Measurements from ENCODE around the gene NRAP. TPM values are rescaled to one million over a fixed set of nuclear protein-coding genes. Genes with fewer than 3 reads are reported as not detected.

The NRAP gene
- polyA plus RNA-seq, 1 donor (not counting 4 experiments of a cell fraction or from before 2014, with no cell fraction given), result not detected

GRCh38 chr10:113576852-113577251 is 87.0 kb downstream of the NRAP start:
- H3K4me2 ChIP-seq (ENCODE audit: control insufficient read depth, extremely low read depth, insufficient read depth, low read depth, low read length), result no peak overlapping the region
- no peaks in the 10 kb centered on the region for H3K4me1 ChIP-seq (ENCODE audit: control insufficient read depth, extremely low read depth, insufficient read depth, low read length)
- no peak overlapping the region for H2AFZ ChIP-seq (ENCODE audit: control insufficient read depth, low read length)
- no peaks in the 10 kb centered on the region for H3K27me3 ChIP-seq (ENCODE audit: control insufficient read depth, extremely low read depth, insufficient read depth, low read length)
- no peak overlapping the region for H3K9ac ChIP-seq (ENCODE audit: control insufficient read depth, extremely low read depth, insufficient read depth, low read length)
- no peak for FAIRE-seq
- H3K36me3 ChIP-seq (ENCODE audit: control insufficient read depth in 2 of 2, extremely low read depth in 1 of 2, insufficient read depth in 2 of 2, low read length in 2 of 2), result no peaks in the 10 kb centered on the region
- H3K27ac ChIP-seq (ENCODE audit: control insufficient read depth, insufficient read depth, low read length), result no peak overlapping the region
- no peaks in the 10 kb centered on the region for H3K79me2 ChIP-seq (ENCODE audit: control insufficient read depth, insufficient read depth, low read length)
- TF ChIP-seq CTCF (optimal IDR thresholded peaks at IDR 0.05 in 1 of 3, IDR thresholded peaks at IDR 0.05 in 1 of 3, conservative IDR thresholded peaks at IDR 0.05 in 1 of 3; ENCODE audit: extremely low read depth in 1 of 3, insufficient read depth in 2 of 3, low read length in 3 of 3) (no peak), EZH2 (IDR thresholded peaks at IDR 0.05; ENCODE audit: low read length) (no peak)
- H3K9me3 ChIP-seq (ENCODE audit: control insufficient read depth, low read depth, low read length), result no peaks in the 10 kb centered on the region
- no peak for DNase-seq (ENCODE audit: low read depth, low spot score)
- no peaks in the 10 kb centered on the region for H3K9me1 ChIP-seq (ENCODE audit: control insufficient read depth, extremely low read depth, insufficient read depth, low read length)
- H3K4me3 ChIP-seq (ENCODE audit: control insufficient read depth in 2 of 3, extremely low read depth in 1 of 3, insufficient read depth in 2 of 3, low read depth in 1 of 3, low read length in 3 of 3), result no peak overlapping the region
- H4K20me1 ChIP-seq (ENCODE audit: control insufficient read depth, extremely low read depth, insufficient read depth, low read length), result no peaks in the 10 kb centered on the region
- dilution Hi-C loops (cut with MboI; ENCODE audit: extremely low pct_ligation_motif_present, low sequenced_read_pairs), result no loop called here

GRCh38 chr10:113573368-113573767 is 90.5 kb downstream of the NRAP start:
- H3K9me3 ChIP-seq (ENCODE audit: control insufficient read depth, low read depth, low read length), result no peaks in the 10 kb centered on the region
- dilution Hi-C loops (cut with MboI; ENCODE audit: extremely low pct_ligation_motif_present, low sequenced_read_pairs), result no loop called here

More at GRCh38 chr10:113573368-113573767, 90.5 kb downstream of the NRAP start:
- Histone ChIP-seq H3K27me3 (ENCODE audit: control insufficient read depth, extremely low read depth, insufficient read depth, low read length) (no peaks in the 10 kb centered on the region), H3K4me3 (ENCODE audit: control insufficient read depth in 2 of 3, extremely low read depth in 1 of 3, insufficient read depth in 2 of 3, low read depth in 1 of 3, low read length in 3 of 3) (no peak overlapping the region), H4K20me1 (ENCODE audit: control insufficient read depth, extremely low read depth, insufficient read depth, low read length) (no peaks in the 10 kb centered on the region), H3K4me2 (ENCODE audit: control insufficient read depth, extremely low read depth, insufficient read depth, low read depth, low read length) (no peak overlapping the region), H3K4me1 (ENCODE audit: control insufficient read depth, extremely low read depth, insufficient read depth, low read length) (no peaks in the 10 kb centered on the region), H3K79me2 (ENCODE audit: control insufficient read depth, insufficient read depth, low read length) (no peaks in the 10 kb centered on the region), H3K36me3 (ENCODE audit: control insufficient read depth in 2 of 2, extremely low read depth in 1 of 2, insufficient read depth in 2 of 2, low read length in 2 of 2) (no peaks in the 10 kb centered on the region), H2AFZ (ENCODE audit: control insufficient read depth, low read length) (no peak overlapping the region), H3K9me1 (ENCODE audit: control insufficient read depth, extremely low read depth, insufficient read depth, low read length) (no peaks in the 10 kb centered on the region), H3K9ac (ENCODE audit: control insufficient read depth, extremely low read depth, insufficient read depth, low read length) (no peak overlapping the region), H3K27ac (ENCODE audit: control insufficient read depth, insufficient read depth, low read length) (no peak overlapping the region)
- DNase-seq (ENCODE audit: low read depth, low spot score) (no peak), FAIRE-seq (no peak)
- no peak for TF ChIP-seq CTCF (optimal IDR thresholded peaks at IDR 0.05 in 1 of 3, IDR thresholded peaks at IDR 0.05 in 1 of 3, conservative IDR thresholded peaks at IDR 0.05 in 1 of 3; ENCODE audit: extremely low read depth in 1 of 3, insufficient read depth in 2 of 3, low read length in 3 of 3)
